Astrocyte of the cerebellum (primary cell): ENCODE measurements around the gene SLC5A11.

Source experiments
- DNase-seq: peaks from one replicate; pipeline ENCODE4 v3.0.0-alpha.2; 2011; ENCODE audit warnings: low read depth
- H3K4me3 ChIP-seq: 2 replicates; pipeline ENCODE4 v1.5.1; 2011; ENCODE audit warnings: mild to moderate bottlenecking, low read depth, low read length, moderate library complexity
- in situ Hi-C: cut with HindIII; loops from 2 replicates; pipeline ENCODE4 v1.10.0; 2017; ENCODE audit warnings: low sequenced_read_pairs
- TF ChIP-seq, protein P1 (sequence below): IDR thresholded peaks from 2 replicates; pipeline ENCODE4 v1.5.1; 2012; ENCODE audit warnings: low read length, low read depth, moderate library complexity, mild to moderate bottlenecking; ENCODE audit errors: missing control alignments

Gene SLC5A11

GRCh38 chr16:24919536-24919935, 73.8 kb downstream of the SLC5A11 start:
- no peak for DNase-seq
- no peak overlapping the region for H3K4me3 ChIP-seq
- in situ Hi-C loops, result no loop called here
- TF ChIP-seq, protein P1, sequence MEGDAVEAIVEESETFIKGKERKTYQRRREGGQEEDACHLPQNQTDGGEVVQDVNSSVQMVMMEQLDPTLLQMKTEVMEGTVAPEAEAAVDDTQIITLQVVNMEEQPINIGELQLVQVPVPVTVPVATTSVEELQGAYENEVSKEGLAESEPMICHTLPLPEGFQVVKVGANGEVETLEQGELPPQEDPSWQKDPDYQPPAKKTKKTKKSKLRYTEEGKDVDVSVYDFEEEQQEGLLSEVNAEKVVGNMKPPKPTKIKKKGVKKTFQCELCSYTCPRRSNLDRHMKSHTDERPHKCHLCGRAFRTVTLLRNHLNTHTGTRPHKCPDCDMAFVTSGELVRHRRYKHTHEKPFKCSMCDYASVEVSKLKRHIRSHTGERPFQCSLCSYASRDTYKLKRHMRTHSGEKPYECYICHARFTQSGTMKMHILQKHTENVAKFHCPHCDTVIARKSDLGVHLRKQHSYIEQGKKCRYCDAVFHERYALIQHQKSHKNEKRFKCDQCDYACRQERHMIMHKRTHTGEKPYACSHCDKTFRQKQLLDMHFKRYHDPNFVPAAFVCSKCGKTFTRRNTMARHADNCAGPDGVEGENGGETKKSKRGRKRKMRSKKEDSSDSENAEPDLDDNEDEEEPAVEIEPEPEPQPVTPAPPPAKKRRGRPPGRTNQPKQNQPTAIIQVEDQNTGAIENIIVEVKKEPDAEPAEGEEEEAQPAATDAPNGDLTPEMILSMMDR, result no peak

- TF ChIP-seq, protein P1, result no peak
- no peak overlapping the region for H3K4me3 ChIP-seq
- DNase-seq, result no peak
- in situ Hi-C loops, result no loop called here
Observed at GRCh38 chr16:24920568-24920967, 74.8 kb downstream of the SLC5A11 start.

DNA sequence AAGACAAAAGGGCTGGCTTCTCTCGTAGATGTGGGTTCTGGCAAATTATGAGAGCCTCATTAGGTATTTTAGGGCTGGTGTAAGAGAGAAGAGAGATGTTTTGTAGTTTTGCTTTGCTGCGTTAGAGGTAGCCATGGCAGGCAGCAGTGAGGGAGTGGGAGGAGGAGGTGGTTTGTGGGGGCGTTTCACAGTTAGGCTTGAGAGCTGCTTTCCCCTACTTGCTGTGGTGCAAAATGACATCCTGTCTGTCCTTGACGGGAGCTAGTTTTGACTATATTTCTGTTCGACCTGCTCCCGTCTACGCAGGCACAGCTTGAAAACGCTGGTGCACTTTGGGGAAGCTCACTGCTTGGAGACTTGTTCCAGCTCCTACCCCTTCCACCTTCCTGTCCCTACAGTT, 75.5 kb downstream of the SLC5A11 start:
- TF ChIP-seq, protein P1, result no peak
- in situ Hi-C loops, result no loop called here
- DNase-seq, result no peak
- no peak overlapping the region for H3K4me3 ChIP-seq

GRCh38 chr16:24925163-24925562, 79.4 kb downstream of the SLC5A11 start:
- in situ Hi-C loops, result no loop called here
- DNase-seq, result no peak
- H3K4me3 ChIP-seq, result no peak overlapping the region
- TF ChIP-seq, protein P1, result no peak

DNA sequence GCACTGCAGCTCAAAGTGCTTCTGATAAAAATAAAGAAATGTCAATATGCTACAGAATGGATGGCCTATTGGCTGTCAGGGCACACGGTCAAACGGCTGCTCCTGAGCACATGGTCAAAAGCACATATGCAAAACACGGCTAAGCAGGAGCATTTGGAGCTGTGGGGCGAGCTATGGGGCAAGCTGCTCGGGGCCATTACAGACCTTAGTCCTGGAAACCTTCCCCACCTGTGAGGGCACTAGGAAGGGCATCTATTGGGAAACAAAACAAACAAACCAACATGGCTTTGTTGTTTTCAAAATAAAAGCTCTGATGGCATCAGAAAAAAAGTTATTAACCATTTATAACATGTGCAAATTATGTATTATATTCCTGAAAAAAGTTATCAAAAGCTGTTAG, 83.6 kb downstream of the SLC5A11 start:
- no peak overlapping the region for H3K4me3 ChIP-seq
- in situ Hi-C loops, result no loop called here
- DNase-seq, result no peak
- TF ChIP-seq, protein P1, result no peak

- TF ChIP-seq, protein P1, result no peak
- DNase-seq, result no peak
- H3K4me3 ChIP-seq, result no peak overlapping the region
- in situ Hi-C loops, result loop anchor here (10.0 kb wide), 1 partner anchor 106 kb away; no protein-coding TSS in a partner anchor
Observed at GRCh38 chr16:24930440-24930839, 84.7 kb downstream of the SLC5A11 start.

DNA sequence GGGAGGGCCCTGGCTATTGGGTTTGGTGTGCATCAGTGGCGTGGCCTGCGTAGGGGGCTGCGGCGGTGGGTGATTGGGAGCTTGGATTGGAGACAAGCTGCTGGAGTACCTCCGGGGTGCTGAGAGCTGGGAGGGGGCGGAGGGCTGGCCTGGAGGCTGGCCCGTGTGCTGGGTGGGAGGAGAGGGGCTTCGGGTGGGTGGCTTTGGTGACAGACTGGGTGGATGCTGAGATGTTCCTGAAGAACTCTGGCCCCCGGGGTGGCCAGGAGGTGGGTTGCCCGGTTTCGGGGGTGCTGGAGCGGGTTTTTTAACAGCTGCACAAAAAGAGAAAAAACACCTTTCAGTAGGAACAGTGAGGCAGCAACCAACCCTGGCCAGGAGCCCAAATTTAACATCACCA, 85.3 kb downstream of the SLC5A11 start:
- H3K4me3 ChIP-seq, result no peak overlapping the region
- in situ Hi-C loops, result loop anchor here (10.0 kb wide), 1 partner anchor 106 kb away; no protein-coding TSS in a partner anchor
- DNase-seq, result no peak
- TF ChIP-seq, protein P1, result no peak
